ENCODE results near the gene PRKRIP1.
A peak's percentile ranks its signal among the peaks of the same experiment; 100 is the strongest.
"Not testable (repeated sequence)": the region's sequence is repeated elsewhere in the genome, so short reads cannot be mapped to it uniquely, and the experiment has no call there.

Gene PRKRIP1

DNA sequence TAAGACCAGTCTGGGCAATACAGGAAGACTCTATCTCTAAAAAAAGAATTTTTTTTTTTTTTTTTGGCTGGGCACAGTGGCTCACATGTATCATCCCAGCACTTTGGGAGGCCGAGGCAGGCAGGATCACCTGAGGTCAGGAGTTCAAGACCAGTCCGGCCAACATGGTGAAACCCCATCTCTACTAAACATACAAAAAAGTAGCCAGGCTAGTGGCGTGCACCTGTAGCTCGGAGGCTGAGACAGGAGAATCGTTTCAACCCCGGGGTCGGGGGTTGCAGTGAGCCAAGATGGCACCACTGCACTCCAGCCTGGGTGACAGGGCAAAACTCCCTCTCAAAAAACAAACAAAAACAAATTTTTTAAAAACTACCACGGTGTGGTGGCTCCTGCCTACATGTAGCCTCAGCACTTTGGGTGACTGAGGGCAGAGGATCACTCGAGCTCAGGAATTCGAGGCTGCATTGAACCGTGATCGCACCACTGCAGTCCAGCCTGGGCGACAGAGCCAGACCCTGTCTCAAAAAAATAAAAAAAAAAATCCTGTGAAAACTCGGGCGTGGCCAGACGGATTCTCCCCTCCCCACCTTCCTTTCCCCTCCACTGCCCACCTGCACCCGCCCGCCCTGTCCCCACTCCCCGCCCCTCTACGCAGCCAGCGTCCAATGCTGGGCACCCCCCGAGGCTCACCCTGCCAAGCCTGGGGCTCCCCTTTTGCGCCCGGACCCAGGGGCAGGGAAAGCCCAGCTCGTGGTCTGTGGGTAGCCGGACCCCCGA is 36.5 kb downstream of the PRKRIP1 start:
- no peak for DNase-seq

DNA sequence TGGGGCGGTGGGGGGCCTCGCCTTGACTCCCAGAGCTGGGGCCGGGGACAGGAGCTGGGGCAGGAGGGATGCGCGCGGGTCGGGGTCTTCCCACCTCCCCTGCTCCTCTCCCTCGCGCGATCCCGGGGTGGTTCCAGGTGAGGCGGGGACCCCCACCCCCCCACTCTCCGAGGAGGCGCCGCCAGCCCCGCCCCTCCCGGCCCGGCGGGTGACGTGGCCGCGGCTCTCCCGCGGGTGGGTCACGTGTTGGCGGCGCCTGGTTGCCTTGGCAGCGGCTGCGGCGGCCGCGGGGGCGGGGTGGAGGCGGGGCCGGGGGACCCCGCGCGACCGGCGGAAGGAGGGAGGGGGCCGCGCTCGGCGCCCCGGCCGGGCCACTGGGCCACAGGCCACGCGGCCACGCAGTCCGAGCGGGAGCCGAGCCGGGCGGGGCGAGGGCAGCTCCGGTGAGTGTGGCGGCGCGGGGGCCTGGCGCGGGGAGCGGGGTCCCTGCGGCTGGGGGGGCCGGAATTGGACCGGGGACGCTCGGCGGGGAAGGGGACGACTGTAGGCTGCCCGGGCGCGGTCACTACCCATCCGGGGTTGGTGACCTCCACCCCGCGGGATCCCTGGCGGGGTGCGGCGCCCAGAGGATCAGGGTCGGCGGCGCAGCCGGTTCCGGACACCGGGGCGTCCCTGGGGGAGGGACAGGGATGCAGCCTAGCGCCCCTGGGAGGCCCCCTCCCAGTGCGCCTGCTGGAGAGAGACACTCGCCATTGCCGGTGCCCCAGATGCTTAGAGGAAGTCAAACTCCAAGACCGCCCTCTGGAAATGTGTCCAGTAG is 37.3 kb downstream of the PRKRIP1 start, which contains the start of gene ORAI2:
ORAI2 (plus strand) TSS at position 357 of the 820 bp plus-strand sequence. CDS start 5,382 bp downstream, outside the sequence.
- DNase-seq: peak; percentile 84

DNA sequence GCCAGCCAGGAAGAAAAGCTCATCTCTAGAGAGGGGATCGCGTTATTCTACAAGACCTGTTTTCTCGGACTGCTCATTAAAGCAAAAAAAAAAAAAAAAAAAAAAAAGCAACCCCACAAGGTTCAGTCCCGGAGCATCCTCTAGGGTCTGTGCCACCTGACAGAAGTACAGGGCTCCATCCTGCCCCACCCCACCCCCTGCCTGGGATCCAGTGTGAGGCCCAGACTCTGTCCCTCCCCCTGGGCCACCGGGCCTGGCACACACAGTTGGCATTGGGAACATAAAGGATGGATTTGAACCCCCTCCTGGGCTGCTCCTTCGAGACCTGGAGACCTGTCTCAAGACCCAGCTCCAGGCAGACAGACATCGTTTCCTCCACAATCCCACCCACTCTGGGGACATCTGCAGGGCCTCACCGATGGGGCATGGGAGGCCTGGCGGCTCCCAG is 37.9 kb downstream of the PRKRIP1 start:
- DNase-seq: no peak

DNA sequence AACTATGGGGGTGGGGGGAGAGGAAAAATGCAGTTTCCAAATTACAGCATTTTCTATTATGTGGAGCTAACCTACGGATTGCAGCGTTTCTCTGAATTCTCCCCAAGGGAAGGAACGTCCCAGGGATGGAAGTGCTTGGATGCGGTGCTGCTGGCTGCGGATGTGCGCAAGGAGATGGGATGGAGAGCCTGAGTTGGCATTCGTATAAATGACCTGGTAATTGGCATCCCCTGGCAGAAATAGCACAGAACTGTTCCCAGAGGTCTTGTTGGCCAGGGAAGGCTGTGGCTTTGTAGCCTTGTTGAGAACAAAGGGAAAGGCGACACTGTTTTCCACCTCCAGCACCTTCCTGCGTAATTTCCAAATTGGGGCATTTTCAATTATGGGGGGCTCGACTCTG is 40.0 kb downstream of the PRKRIP1 start:
- no peak for DNase-seq

DNA sequence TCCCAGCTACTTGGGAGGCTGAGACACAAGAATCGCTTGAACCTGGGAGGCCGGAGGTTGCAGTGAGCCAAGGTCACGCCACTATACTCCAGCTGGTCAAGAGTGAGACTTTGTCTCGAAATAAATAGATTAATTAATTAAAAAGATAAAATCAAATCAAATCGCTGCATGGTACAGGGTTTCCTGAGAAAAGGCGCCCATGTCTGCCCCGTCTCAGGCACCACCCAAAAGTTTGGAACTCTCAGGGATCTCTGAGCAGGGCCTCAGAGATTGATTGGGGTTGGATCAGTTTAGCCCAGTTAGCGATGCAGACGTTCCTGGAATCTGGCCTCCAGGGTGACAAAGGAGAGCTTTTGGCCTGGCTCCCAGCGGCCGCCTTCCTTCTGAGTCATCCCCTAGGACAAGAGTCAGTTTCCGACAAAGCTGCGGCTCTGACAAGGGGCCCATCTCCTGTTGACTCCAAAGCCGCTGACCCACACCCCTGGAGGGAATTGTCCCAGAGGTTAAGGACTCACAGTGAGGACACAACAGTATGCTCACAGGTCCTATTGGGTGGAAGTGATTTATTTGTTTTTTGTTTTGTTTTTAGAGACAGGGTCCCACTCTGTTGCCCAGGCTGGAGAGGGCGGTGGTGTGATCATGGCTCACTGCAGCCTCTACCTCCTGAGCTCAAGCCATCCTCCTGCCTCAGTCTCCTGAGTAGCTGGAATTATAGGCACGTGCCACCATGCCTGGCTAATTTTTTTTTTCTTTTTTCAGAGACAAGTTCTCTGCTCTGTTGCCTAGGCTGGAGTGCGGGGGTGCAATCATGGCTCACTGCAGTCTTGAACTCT is 44.0 kb downstream of the PRKRIP1 start:
- no peak for DNase-seq

DNA sequence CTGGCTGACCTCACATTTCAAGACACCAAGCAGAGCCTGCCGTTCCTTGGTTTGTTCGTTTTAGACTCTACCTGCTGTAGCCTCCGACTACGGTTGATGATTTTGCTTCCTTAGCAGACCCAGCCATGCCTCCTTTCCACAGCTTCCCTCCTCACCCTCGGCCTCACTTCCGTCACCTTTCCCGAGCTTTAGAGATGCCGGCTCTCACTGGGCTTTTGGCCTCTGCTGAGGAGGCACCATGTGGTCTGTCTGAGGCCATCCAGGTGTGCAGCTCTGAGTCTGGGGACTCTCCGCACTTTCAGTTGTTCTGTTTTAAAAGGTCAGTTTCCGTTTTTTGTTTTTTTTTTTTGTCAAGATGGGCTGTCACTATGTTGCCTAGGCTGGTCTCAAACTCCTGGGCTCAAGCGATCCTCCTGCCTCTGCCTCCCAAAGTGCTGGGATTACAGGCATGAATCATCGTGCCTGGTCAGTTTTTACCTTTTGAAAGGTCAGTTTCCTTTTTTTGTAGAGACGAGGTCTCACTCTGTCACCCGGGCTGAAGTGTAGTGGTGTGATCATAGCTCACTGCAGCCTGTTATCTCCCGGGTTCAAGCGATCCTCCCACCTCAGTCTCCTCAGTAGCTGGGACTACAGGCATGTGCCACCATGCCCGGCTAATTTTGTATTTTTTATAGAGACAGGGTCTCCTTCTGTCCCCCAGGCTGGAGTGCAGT is 49.0 kb downstream of the PRKRIP1 start:
- no peak for DNase-seq

DNA sequence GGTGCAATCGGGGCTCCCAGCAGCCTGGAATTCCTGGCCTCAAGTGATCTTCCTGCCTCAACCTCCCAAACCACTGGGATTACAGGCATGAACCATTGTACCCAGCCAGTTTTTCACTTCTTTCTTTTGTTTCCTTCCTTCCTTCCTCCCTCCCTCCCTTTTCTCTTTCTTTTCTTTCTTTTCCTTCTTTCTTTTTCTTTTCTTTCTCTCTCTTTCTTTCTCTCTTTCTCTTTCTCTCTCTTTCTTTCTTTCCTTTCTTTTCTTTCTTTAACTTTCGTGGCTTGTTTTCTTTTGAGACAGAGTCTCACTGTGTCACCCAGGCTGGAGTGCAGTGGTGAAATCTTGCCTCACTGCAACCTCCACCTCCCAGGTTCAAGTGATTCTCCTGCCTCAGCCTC is 49.5 kb downstream of the PRKRIP1 start:
- no peak for DNase-seq

DNA sequence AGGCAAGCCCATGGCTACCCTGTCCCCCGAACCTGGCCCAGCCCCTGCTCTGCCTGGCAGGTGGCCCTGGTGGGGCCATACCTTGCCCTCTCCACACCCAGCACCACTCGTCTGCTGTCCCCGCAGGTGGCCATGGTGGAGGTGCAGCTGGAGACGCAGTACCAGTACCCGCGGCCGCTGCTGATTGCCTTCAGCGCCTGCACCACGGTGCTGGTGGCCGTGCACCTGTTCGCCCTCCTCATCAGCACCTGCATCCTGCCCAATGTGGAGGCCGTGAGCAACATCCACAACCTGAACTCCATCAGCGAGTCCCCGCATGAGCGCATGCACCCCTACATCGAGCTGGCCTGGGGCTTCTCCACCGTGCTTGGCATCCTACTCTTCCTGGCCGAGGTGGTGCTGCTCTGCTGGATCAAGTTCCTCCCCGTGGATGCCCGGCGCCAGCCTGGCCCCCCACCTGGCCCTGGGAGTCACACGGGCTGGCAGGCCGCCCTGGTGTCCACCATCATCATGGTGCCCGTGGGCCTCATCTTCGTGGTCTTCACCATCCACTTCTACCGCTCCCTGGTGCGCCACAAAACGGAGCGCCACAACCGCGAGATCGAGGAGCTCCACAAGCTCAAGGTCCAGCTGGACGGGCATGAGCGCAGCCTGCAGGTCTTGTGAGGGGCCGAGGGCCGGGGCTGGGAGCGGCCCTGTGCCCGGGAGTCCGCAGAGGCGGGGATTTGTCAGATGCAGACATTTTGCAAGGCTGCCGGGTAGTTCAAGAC is 50.4 kb downstream of the PRKRIP1 start:
- no peak for DNase-seq

DNA sequence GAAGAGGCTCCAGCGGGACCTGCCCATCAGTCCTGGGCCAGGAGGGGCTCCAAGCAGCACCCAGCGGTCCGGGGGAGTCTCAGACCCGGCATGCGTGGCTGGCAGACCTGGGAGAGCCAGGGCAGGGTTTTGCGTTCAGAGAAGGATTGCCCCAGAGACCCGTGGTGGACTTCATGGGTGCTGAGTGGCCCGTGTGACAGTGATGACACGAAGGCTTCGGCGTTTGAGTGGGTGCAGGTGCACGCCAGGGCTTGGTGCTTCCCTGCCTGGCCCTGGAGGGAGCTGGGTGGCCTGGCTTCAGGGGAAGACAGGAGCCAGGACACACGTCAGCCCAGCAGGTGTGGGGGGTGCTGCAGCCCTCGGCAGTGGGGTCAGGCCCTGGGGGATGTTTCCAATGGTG is 51.1 kb downstream of the PRKRIP1 start:
- no peak for DNase-seq

DNA sequence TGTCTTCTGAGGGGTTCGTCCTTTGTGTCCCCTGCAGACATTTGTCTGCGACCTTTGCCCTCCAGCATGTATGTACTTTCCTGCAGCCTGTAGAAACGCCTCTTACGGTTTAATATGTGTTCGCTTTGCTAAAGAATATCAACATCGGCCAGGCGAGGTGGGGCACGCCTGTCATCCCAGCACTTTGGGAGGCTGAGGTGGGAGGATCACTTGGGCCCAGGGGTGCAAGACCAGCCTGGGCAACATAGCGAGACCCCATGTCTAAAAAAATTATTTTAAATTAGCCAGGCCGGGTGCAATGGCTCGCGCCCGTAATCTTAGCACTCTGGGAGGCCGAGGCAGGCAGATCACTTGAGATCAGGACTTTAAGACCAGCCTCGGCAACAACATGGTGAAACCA is 53.0 kb downstream of the PRKRIP1 start:
- DNase-seq: no peak

DNA sequence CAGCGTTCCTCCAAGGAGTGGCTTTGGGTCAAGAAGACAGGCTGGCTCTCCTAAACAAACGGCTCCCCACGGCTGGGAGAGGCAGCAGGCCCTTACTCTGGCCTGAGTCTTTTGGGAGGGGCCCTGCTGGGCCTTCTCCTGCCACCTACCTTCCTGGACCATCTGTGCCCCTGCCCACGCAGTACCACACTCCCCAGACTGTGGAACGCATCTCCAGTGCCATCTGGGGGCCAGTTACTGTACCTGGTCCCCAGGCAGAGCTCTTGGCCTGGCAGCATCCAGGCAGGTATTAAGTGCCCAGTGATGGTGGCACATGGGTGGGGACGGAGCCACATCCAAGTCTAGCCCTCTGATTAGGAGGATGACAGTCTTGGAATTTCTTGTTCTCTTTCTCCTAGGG is 54.1 kb downstream of the PRKRIP1 start:
- DNase-seq: no peak

DNA sequence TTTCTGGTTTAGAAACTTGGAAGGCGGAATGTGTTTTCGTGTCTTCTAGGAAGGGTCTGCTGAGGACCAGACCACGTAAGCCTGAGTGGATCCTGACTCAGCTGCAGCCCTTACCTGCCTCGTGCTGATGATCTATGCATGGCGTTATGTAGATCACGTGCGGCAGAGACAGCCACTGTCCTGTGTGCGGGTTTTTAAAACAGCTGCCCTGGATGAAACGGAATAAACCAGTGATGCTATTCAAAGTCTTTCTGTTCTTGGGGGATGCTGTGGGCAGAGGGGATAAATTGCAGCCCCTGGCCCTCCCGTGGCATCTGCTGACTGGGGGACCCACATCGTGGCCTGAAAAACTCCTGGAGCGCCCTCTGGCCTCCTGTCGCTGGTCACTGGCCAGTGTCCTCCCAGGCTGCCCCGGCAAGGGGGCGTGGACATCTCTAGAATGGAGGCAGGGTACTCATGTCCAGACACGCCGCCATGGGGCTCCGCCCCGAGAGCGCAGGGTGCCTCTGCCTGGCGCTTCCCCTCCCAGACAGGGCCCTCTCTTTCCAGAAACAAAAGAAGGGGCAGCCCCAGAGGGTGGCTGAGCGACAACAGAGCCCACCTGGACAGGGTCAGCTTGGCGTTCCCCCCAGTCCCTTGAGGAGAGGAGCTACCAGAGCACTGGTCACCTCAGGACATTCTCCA is 55.4 kb downstream of the PRKRIP1 start:
- DNase-seq: peak; percentile 52

DNA sequence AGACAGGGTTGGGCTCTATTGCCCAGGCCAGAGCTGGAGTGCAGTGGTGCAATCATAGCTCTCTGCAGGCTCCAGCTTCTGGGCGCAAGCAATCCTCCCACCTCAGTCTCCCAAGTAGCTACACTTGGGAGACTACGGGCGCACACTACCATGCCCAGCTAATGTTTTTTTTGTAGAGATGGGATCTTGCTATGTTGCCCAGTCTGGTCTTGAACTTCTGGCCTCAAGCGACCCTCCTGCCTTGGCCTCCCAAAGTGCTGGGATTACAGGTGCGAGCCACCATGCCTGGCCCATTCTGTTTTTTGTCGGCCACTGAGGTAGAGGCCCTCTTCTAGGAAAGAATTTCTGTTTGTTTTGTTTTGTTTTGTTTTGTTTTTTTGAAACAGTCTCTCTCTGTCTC is 56.3 kb downstream of the PRKRIP1 start:
- no peak for DNase-seq

DNA sequence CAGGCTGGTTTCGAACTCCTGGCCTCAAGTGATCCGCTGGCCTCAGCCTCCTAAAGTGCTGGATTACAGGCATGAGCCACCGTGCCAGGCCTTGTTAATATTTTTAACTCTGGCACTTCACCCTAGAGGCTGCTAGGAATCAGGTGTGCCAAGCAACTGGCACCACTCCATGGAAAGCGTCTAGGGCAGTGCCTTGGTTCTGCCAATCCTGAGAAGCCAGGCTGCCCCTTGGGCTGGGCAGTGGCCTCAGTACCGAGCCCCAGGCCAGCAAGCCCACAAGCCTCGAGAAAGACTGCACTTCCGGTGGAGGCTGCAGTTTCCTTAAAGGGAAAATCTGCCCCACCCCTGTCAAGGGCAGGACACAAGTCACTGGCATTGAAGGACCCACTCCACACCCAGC is 57.2 kb downstream of the PRKRIP1 start:
- no peak for DNase-seq

DNA sequence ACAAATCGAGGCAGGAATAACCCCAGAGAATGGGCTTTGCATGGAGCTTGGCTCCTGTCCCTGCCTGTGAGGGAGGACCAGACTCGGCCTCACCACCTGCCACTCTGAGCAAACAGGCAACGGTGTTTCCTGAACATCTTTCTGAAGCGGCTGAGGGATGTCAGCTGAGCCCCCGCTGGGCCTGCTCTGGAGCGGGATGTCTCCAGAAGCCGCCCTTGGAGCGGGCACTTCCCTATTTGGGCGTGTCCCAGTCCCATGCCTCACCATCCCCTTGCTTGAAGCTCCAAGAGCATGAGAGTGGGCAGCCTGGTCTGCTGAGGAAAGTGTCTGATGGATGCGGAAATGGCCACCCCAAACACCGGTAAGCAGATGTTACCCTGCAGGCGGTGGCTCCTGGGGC is 58.3 kb downstream of the PRKRIP1 start:
- DNase-seq: no peak

DNA sequence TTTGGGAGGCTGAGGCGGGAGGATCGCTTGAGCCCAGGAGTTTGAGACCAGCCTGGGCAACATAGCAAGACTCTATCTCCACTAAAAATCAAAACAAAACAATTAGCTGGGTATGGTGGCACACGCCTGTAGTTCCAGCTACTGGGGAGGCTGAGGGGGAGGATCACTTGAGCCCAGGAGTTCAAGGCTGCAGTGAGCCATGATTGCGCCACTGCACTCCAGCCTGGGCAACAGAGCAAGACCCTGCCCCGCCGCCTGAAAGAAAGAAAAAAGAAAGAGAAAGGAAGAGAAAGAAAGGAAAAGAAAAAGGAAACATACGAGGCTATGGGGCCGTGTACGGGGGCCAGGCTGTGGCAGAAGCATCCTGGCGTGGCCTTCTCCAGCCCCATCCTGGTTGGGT is 58.8 kb downstream of the PRKRIP1 start:
- not testable (repeated sequence) for DNase-seq

DNA sequence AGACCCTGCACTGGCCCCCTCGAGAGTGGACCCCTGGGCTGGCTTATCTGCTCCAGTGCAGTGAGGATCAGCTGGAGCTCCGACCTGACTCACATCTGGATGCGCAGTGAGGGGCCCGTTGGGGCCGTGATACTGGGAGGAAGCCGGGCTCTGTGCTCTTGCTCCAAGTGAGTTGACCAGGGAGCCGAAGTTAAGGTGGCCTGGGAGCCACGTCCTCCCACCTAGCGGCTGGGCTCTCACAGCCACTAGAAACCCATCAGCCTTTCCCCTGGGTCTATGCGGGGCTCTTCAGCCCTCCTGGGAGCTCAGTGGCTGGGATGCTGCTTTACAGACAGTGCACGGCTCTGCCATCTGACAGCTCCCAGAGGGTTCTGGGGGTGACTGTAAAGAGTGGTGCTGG is 59.4 kb downstream of the PRKRIP1 start:
- DNase-seq: no peak

DNA sequence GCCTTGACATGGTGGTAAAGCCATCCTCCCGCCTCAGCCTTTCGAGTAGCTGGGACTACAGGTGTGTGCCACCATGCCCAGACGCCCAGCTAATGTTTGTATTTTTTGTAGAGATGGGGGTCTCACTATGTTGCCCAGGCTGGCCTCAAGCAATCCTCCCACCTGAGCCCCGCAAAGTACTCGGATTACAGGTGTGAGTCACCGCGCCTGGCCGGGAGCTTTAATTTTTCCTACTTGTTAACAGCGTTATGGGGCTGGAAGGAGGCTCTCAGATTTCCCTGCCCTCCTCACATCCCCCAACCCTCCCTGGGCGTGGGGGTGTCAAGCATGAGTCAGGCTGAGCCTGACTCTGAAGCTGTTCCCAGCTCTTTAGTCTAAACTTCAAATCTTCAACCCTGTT is 60.2 kb downstream of the PRKRIP1 start:
- DNase-seq: no peak

DNA sequence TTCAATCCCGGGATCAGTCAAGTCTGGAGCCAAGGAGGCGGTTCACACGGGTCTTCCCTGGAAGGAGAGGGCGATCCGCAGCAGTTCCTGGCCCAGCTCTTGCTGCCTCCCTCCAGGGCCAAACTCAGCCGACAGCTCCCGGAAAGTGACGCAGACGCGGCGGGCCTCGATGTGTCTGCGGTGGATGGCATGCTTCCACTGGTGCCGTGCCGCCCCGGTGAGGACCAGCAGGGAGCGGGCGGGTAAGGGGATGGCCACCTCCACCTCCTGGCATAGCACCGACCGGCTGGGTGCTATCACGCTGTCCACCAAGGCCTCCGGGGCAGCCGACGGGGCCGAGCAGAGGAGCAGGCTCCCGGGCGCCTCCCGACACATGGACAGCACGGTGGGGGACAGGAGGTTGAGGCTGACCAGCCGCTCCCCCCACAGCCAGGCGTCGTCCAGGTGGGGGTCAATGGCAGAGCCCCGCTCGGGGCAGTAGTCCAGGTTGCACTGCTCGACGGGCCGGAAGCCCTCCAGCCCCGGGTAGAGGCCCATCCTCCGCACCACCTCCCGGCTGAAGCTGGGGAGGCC is 61.3 kb downstream of the PRKRIP1 start:
- no peak for DNase-seq

DNA sequence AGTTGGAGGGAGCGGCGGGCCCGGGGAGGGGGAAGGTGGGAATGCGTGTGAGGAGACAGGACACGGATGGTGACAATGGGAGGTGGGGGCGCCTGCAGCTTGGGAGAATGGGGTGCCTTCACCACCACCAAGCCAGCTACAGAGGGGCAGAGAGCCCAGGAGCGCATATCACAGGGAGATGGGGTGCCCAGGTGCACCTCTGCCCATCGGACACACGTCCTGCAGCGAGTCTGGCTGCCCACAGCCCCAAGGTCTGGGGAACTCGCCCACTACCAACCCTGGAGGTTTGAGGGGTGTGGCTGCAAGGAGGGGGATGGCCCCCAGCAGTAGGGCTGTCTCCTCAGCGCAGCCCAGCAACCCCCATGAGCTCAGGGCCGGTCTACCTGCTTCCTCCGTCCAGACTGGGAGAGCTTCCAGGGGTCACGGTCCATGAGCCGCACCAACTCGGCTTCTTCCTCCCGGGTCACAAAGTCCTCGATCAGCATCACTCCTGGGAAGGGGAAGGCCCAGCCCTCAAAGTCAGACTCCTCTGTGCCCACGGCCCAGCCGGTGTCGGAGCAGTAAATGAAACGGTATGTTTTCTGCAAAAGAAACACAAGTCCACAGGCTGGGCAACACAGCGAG is 63.2 kb downstream of the PRKRIP1 start:
- no peak for DNase-seq
